Right lung (tissue), 5 donors: ENCODE results near the gene DOCK3. TPM values are rescaled to one million over a fixed set of nuclear protein-coding genes. Genes with fewer than 3 reads are reported as not detected.
"Not testable (repeated sequence)": the region's sequence is repeated elsewhere in the genome, so short reads cannot be mapped to it uniquely, and the experiment has no call there.

Experiments
- DNase-seq, 2 donors: peaks; one replicate each; pipeline ENCODE4 v3.0.0-alpha.2; 2013
- polyA plus RNA-seq, 5 donors: library from polyadenylated mRNA; unstranded; fragments of 120-200 nt; gene quantifications; one replicate each; pipeline versions ENCODE4 v1.2.1 to v1.2.3, GENCODE V29; 2013; ENCODE audit warnings: inconsistent platforms in 1 of 5, low replicate concordance in 1 of 5; ENCODE audit not compliant: insufficient read length in 5 of 5, insufficient read depth in 1 of 5

The DOCK3 gene
- polyA plus RNA-seq, 5 donors, result 1.2 to 2.5 (median 2.4) TPM

- not testable (repeated sequence) for DNase-seq
Observed at GRCh38 chr3:50978586-50978985, 303.9 kb downstream of the DOCK3 start.

GRCh38 chr3:50978991-50979667 lies 304.4 kb downstream of the DOCK3 start:
- DNase-seq, result no peak

- DNase-seq, result no peak
Observed at GRCh38 chr3:50982540-50983325, 308.0 kb downstream of the DOCK3 start.

GRCh38 chr3:50983887-50984286 lies 309.2 kb downstream of the DOCK3 start:
- DNase-seq, result no peak

- DNase-seq, result no peak
Observed at GRCh38 chr3:50985893-50986292, 311.2 kb downstream of the DOCK3 start.

- DNase-seq, result no peak
Observed at GRCh38 chr3:50986726-50987125, 312.0 kb downstream of the DOCK3 start.

GRCh38 chr3:50994537-50994936 lies 319.8 kb downstream of the DOCK3 start:
- DNase-seq, result no peak

GRCh38 chr3:50995085-50995824 lies 320.5 kb downstream of the DOCK3 start:
- no peak for DNase-seq

- DNase-seq, result no peak
Observed at GRCh38 chr3:51002495-51002894, 327.8 kb downstream of the DOCK3 start.

- no peak for DNase-seq
Observed at GRCh38 chr3:51004235-51004634, 329.5 kb downstream of the DOCK3 start.

GRCh38 chr3:51024121-51024520 lies 349.4 kb downstream of the DOCK3 start:
- DNase-seq, result no peak

GRCh38 chr3:51024765-51025632 lies 350.3 kb downstream of the DOCK3 start:
- no peak for DNase-seq

- DNase-seq, result no peak
Observed at GRCh38 chr3:51031666-51032065, 356.9 kb downstream of the DOCK3 start.

GRCh38 chr3:51035630-51036029 lies 360.9 kb downstream of the DOCK3 start:
- no peak for DNase-seq

GRCh38 chr3:51044982-51045381 lies 370.3 kb downstream of the DOCK3 start:
- DNase-seq, result no peak

- DNase-seq, result no peak
Observed at GRCh38 chr3:51052562-51052961, 377.8 kb downstream of the DOCK3 start.

GRCh38 chr3:51057121-51057520 lies 382.4 kb downstream of the DOCK3 start:
- DNase-seq, result peak; percentile 19 to 31

- DNase-seq, result no peak
Observed at GRCh38 chr3:51063053-51063452, 388.3 kb downstream of the DOCK3 start.

- DNase-seq, result no peak
Observed at GRCh38 chr3:51075221-51075775, 400.6 kb downstream of the DOCK3 start.

GRCh38 chr3:51082363-51082762 lies 407.6 kb downstream of the DOCK3 start:
- no peak for DNase-seq

- no peak for DNase-seq
Observed at GRCh38 chr3:51083490-51083889, 408.8 kb downstream of the DOCK3 start.
